ENCODE measurements around the gene TSPYL2.
A peak's percentile ranks its signal among the peaks of the same experiment; 100 is the strongest.

TSPYL2 gene

GRCh38 chrX:53080628-53081580, 1.3 kb upstream of the TSPYL2 start:
- DNase-seq (ENCODE audit: low spot score) = no peak

- DNase-seq (ENCODE audit: low spot score) = no peak
Measured at GRCh38 chrX:53082773-53083616, 828 bp downstream of the TSPYL2 start.

GRCh38 chrX:53084043-53084570, 1.9 kb downstream of the TSPYL2 start:
- no peak for DNase-seq (ENCODE audit: low spot score)

- DNase-seq (ENCODE audit: low spot score) = no peak
Measured at GRCh38 chrX:53084863-53085262, 2.7 kb downstream of the TSPYL2 start.

- no peak for DNase-seq (ENCODE audit: low spot score)
Measured at GRCh38 chrX:53085661-53086229, 3.6 kb downstream of the TSPYL2 start.

GRCh38 chrX:53086464-53086863, 4.3 kb downstream of the TSPYL2 start:
- DNase-seq (ENCODE audit: low spot score) = no peak

GRCh38 chrX:53087388-53087831, 5.2 kb downstream of the TSPYL2 start:
- DNase-seq (ENCODE audit: low spot score) = no peak

GRCh38 chrX:53088136-53088974, 6.2 kb downstream of the TSPYL2 start:
- peak; percentile 69 for DNase-seq (ENCODE audit: low spot score)

- DNase-seq (ENCODE audit: low spot score) = peak; percentile 54
Measured at GRCh38 chrX:53089224-53089842, 7.2 kb downstream of the TSPYL2 start.

- DNase-seq (ENCODE audit: low spot score) = no peak
Measured at GRCh38 chrX:53089925-53090324, 7.8 kb downstream of the TSPYL2 start.

GRCh38 chrX:53091354-53091753, 9.2 kb downstream of the TSPYL2 start:
- DNase-seq (ENCODE audit: low spot score) = no peak

- peak; percentile 72 for DNase-seq (ENCODE audit: low spot score)
Measured at GRCh38 chrX:53093177-53093655, 11.0 kb downstream of the TSPYL2 start.

- peak; percentile 88 for DNase-seq (ENCODE audit: low spot score)
Measured at GRCh38 chrX:53093748-53094581, 11.8 kb downstream of the TSPYL2 start, which contains the start of gene KANTR. TSS of gene KANTR (plus strand) at chrX:53094142. CDS start at chrX:53124273, 30,131 bp downstream.

- no peak for DNase-seq (ENCODE audit: low spot score)
Measured at GRCh38 chrX:53094582-53094905, 12.4 kb downstream of the TSPYL2 start.

GRCh38 chrX:53095796-53096195, 13.6 kb downstream of the TSPYL2 start:
- no peak for DNase-seq (ENCODE audit: low spot score)

GRCh38 chrX:53114864-53115549, 32.8 kb downstream of the TSPYL2 start:
- no peak for DNase-seq (ENCODE audit: low spot score)

GRCh38 chrX:53115550-53115874, 33.3 kb downstream of the TSPYL2 start:
- no peak for DNase-seq (ENCODE audit: low spot score)

GRCh38 chrX:53116101-53116500, 33.9 kb downstream of the TSPYL2 start:
- DNase-seq (ENCODE audit: low spot score) = no peak

- DNase-seq (ENCODE audit: low spot score) = no peak
Measured at GRCh38 chrX:53122013-53122412, 39.8 kb downstream of the TSPYL2 start.

Data from activated CD4-positive, alpha-beta T cell treated with anti-CD3 and anti-CD28 coated beads, Interleukin-2, Interleukin-4, amounts not matched to agents 100 ng/mL and 50 ng/mL, durations not matched to agents 16 hours and 8 hours (primary cell).